Activated CD8-positive, alpha-beta memory T cell treated with anti-CD3 and anti-CD28 coated beads, Interleukin-2, amount 10 ng/mL, durations not matched to agents 7 days and 5 days (primary cell): ENCODE results near the gene RNF167. TPM values are rescaled to one million over a fixed set of nuclear protein-coding genes. Genes with fewer than 3 reads are reported as not detected.

Source experiments
- ATAC-seq: fragments of 150-1000 bp; cut with Tn5 transposase; one replicate; pipeline ENCODE4 v1.10.0; 2021; ENCODE audit warnings: moderate library complexity
- CTCF ChIA-PET: fragments of 350-600 bp; sonication (Branson Sonifier 250); formaldehyde crosslinking; loops from one replicate; lab custom pipeline; 2021; ENCODE audit warnings: antibody characterized with exemption; lab: Charles Lee
- DNase-seq: peaks from one replicate; pipeline ENCODE4 v3.0.0-alpha.2; 2020
- H3K27ac Mint-ChIP-seq: one replicate; pipeline ENCODE4 v1.8.0; 2021; ENCODE audit warnings: mild to moderate bottlenecking, mixed read lengths
- H3K27me3 Mint-ChIP-seq: one replicate; pipeline ENCODE4 v1.8.0; 2021; ENCODE audit warnings: mixed read lengths
- H3K36me3 Mint-ChIP-seq: one replicate; pipeline ENCODE4 v1.8.0; 2021; ENCODE audit warnings: mild to moderate bottlenecking, mixed read lengths
- H3K4me1 Mint-ChIP-seq: one replicate; pipeline ENCODE4 v1.8.0; 2021; ENCODE audit warnings: mixed read lengths
- H3K4me3 Mint-ChIP-seq: one replicate; pipeline ENCODE4 v1.8.0; 2021; ENCODE audit warnings: mild to moderate bottlenecking, moderate library complexity, mixed read lengths
- H3K9me3 Mint-ChIP-seq: one replicate; pipeline ENCODE4 v1.8.0; 2022; ENCODE audit warnings: low read depth, mixed read lengths
- total RNA-seq, 2 experiments: library from RNA; stranded (reverse); gene quantifications; one replicate each; pipeline ENCODE4 v1.2.3, GENCODE V29; 2021

RNF167 gene
- total RNA-seq, 2 experiments from 2014 or later, result 226 to 273 TPM

- Mint-ChIP-seq H3K36me3 (peaks cover 36% of the 10 kb centered on the region), H3K9me3 (no peaks in the 10 kb centered on the region), H3K4me3 (no peak overlapping the region), H3K27ac (peak overlapping the region; percentile 42), H3K27me3 (no peaks in the 10 kb centered on the region), H3K4me1 (peaks cover 45% of the 10 kb centered on the region)
- ATAC-seq (no peak), DNase-seq (no peak)
- CTCF ChIA-PET, result interaction anchor here (0.6 to 1.5 kb wide), 4 partner anchors 14 to 235 kb away, joined by 3 to 5 read pairs (median 4); partner anchors contain the start of genes CAMTA2 and CHRNE
Observed at GRCh38 chr17:4936436-4936835, 3.6 kb upstream of the RNF167 start.

- Mint-ChIP-seq H3K4me1 (peaks cover 54% of the 10 kb centered on the region), H3K9me3 (no peaks in the 10 kb centered on the region), H3K36me3 (peaks cover 47% of the 10 kb centered on the region), H3K27me3 (no peaks in the 10 kb centered on the region), H3K4me3 (no peak overlapping the region), H3K27ac (no peak overlapping the region)
- DNase-seq (no peak), ATAC-seq (no peak)
- CTCF ChIA-PET, result interaction anchor here (1.5 kb wide), 1 partner anchor 50 kb away, joined by 5 read pairs; the partner anchor contains the start of gene CAMTA2
Observed at GRCh38 chr17:4937553-4937952, 2.5 kb upstream of the RNF167 start.

GRCh38 chr17:4938069-4938491 is 2.0 kb upstream of the RNF167 start:
- Mint-ChIP-seq H3K4me1 (peaks cover 59% of the 10 kb centered on the region), H3K9me3 (no peaks in the 10 kb centered on the region), H3K27me3 (no peaks in the 10 kb centered on the region), H3K36me3 (peaks cover 53% of the 10 kb centered on the region), H3K4me3 (peak overlapping the region; percentile 98), H3K27ac (peak overlapping the region; percentile 83)
- CTCF ChIA-PET, result no interaction called here
- ATAC-seq (no peak), DNase-seq (no peak)

- CTCF ChIA-PET, result interaction anchor here (0.9 to 2.7 kb wide), 11 partner anchors 10 to 372 kb away, joined by 3 to 29 read pairs (median 5); partner anchors contain the start of genes ARRB2, CAMTA2, CHRNE and PFN1
- no peak for DNase-seq
- H3K27me3 Mint-ChIP-seq, result no peaks in the 10 kb centered on the region
- H3K4me1 Mint-ChIP-seq, result peaks cover 59% of the 10 kb centered on the region
- H3K4me3 Mint-ChIP-seq, result peak overlapping the region; percentile 98
- peak overlapping the region; percentile 83 for H3K27ac Mint-ChIP-seq
- H3K36me3 Mint-ChIP-seq, result peaks cover 57% of the 10 kb centered on the region
- no peaks in the 10 kb centered on the region for H3K9me3 Mint-ChIP-seq
- no peak for ATAC-seq
Observed at GRCh38 chr17:4938688-4939545, 1.2 kb upstream of the RNF167 start.

DNA sequence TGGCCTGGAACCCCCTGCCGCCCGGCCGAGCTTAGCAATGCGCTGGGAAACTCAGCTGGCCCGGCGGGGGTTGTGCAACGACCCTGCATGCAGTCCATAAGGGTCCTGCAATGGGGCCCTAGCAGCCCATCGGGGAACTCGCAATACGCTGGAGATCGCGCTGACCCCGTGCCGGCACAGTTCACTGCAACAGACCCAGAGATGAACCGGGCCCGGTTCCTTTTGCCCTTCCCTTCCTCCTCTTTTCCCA is 597 bp upstream of the RNF167 start:
- Mint-ChIP-seq H3K27me3 (no peaks in the 10 kb centered on the region), H3K4me3 (peak overlapping the region; percentile 98), H3K36me3 (peaks cover 62% of the 10 kb centered on the region), H3K9me3 (no peaks in the 10 kb centered on the region), H3K4me1 (peaks cover 59% of the 10 kb centered on the region), H3K27ac (peak overlapping the region; percentile 83)
- ATAC-seq, result no peak
- CTCF ChIA-PET, result interaction anchor here (0.8 to 2.7 kb wide), 17 partner anchors 9 to 372 kb away, joined by 3 to 29 read pairs (median 4); partner anchors contain the start of genes ARRB2, C17orf107, CAMTA2 and CHRNE
- DNase-seq, result no peak

GRCh38 chr17:4940555-4941318 is 669 bp downstream of the RNF167 start:
- DNase-seq (peak; percentile 81), ATAC-seq (no peak)
- CTCF ChIA-PET, result interaction anchor here (0.8 to 2.7 kb wide), 15 partner anchors 8 to 231 kb away, joined by 3 to 29 read pairs (median 4); partner anchors contain the start of genes ARRB2, C17orf107, CAMTA2 and CHRNE
- peaks cover 75% of the 10 kb centered on the region for H3K36me3 Mint-ChIP-seq
- H3K4me3 Mint-ChIP-seq, result peak overlapping the region; percentile 98
- no peaks in the 10 kb centered on the region for H3K9me3 Mint-ChIP-seq
- peaks cover 62% of the 10 kb centered on the region for H3K4me1 Mint-ChIP-seq
- peak overlapping the region; percentile 92 for H3K27ac Mint-ChIP-seq
- no peaks in the 10 kb centered on the region for H3K27me3 Mint-ChIP-seq

- DNase-seq (no peak), ATAC-seq (no peak)
- CTCF ChIA-PET, result interaction anchor here (2.7 kb wide), 2 partner anchors 32 to 38 kb away, joined by 18 to 24 read pairs; partner anchors contain the start of gene CHRNE
- H3K27me3 Mint-ChIP-seq, result no peaks in the 10 kb centered on the region
- peak overlapping the region; percentile 98 for H3K4me3 Mint-ChIP-seq
- peak overlapping the region; percentile 92 for H3K27ac Mint-ChIP-seq
- H3K9me3 Mint-ChIP-seq, result no peaks in the 10 kb centered on the region
- peaks cover 61% of the 10 kb centered on the region for H3K4me1 Mint-ChIP-seq
- H3K36me3 Mint-ChIP-seq, result peaks cover 75% of the 10 kb centered on the region
Observed at GRCh38 chr17:4941319-4941610, 1.2 kb downstream of the RNF167 start.

GRCh38 chr17:4942760-4943508 is 2.9 kb downstream of the RNF167 start:
- Mint-ChIP-seq H3K4me3 (peak overlapping the region; percentile 98), H3K27ac (peak overlapping the region; percentile 92), H3K36me3 (peaks cover 77% of the 10 kb centered on the region), H3K4me1 (peaks cover 53% of the 10 kb centered on the region), H3K27me3 (no peaks in the 10 kb centered on the region), H3K9me3 (no peaks in the 10 kb centered on the region)
- CTCF ChIA-PET, result no interaction called here
- DNase-seq (no peak), ATAC-seq (no peak)

DNA sequence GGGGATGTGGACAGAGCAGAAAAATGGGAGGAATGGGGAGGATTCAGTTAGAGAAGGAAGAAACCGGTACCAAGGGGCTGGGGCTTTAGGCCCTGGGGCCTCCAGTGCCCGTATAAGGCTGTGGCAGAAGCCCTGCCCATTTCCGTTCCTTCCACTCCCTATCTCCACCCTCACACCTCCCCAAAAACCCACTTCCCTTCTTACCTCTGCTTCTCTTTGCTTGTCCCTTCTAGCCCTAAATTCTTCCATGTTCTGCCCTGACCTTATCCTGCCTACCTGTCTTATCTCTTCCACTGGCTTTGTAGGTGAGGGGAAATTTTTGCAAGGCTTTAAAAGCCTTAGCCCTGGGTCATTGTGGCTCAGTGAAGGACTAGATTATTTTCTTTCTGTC is 4.1 kb downstream of the RNF167 start:
- ATAC-seq, result peak; percentile 20
- no peaks in the 10 kb centered on the region for H3K9me3 Mint-ChIP-seq
- peaks cover 47% of the 10 kb centered on the region for H3K4me1 Mint-ChIP-seq
- peak; percentile 84 for DNase-seq
- H3K27ac Mint-ChIP-seq, result peak overlapping the region; percentile 92
- peaks cover 69% of the 10 kb centered on the region for H3K36me3 Mint-ChIP-seq
- H3K4me3 Mint-ChIP-seq, result peak overlapping the region; percentile 98
- CTCF ChIA-PET, result interaction anchor here (0.8 to 1.3 kb wide), 2 partner anchors 35 to 88 kb away, joined by 3 to 4 read pairs; no protein-coding TSS in a partner anchor
- no peaks in the 10 kb centered on the region for H3K27me3 Mint-ChIP-seq

GRCh38 chr17:4944554-4945175 is 4.6 kb downstream of the RNF167 start:
- peak overlapping the region; percentile 98 for H3K4me3 Mint-ChIP-seq
- peaks cover 45% of the 10 kb centered on the region for H3K4me1 Mint-ChIP-seq
- CTCF ChIA-PET, result interaction anchor here (1.3 to 4.4 kb wide), 3 partner anchors 23 to 87 kb away, joined by 4 to 34 read pairs (median 9); partner anchors contain the start of gene SPAG7
- no peak for ATAC-seq
- H3K36me3 Mint-ChIP-seq, result peaks cover 68% of the 10 kb centered on the region
- H3K27ac Mint-ChIP-seq, result peak overlapping the region; percentile 92
- H3K9me3 Mint-ChIP-seq, result no peaks in the 10 kb centered on the region
- DNase-seq, result peak; percentile 67
- H3K27me3 Mint-ChIP-seq, result no peaks in the 10 kb centered on the region

GRCh38 chr17:4945176-4945943 is 5.3 kb downstream of the RNF167 start:
- Mint-ChIP-seq H3K36me3 (peaks cover 64% of the 10 kb centered on the region), H3K4me1 (peaks cover 47% of the 10 kb centered on the region), H3K4me3 (peak overlapping the region; percentile 98), H3K27me3 (no peaks in the 10 kb centered on the region), H3K27ac (peak overlapping the region; percentile 92), H3K9me3 (no peaks in the 10 kb centered on the region)
- peak; percentile 40 for ATAC-seq
- DNase-seq, result peak; percentile 94
- CTCF ChIA-PET, result interaction anchor here (1.2 to 4.4 kb wide), 4 partner anchors 22 to 86 kb away, joined by 4 to 34 read pairs (median 7); partner anchors contain the start of gene SPAG7

- CTCF ChIA-PET, result interaction anchor here (0.7 to 4.4 kb wide), 4 partner anchors 21 to 802 kb away, joined by 3 to 34 read pairs (median 7); partner anchors contain the start of gene SPAG7
- peaks cover 62% of the 10 kb centered on the region for H3K36me3 Mint-ChIP-seq
- DNase-seq, result no peak
- H3K9me3 Mint-ChIP-seq, result no peaks in the 10 kb centered on the region
- H3K4me1 Mint-ChIP-seq, result peaks cover 52% of the 10 kb centered on the region
- H3K4me3 Mint-ChIP-seq, result peak overlapping the region; percentile 98
- peak overlapping the region; percentile 92 for H3K27ac Mint-ChIP-seq
- no peak for ATAC-seq
- no peaks in the 10 kb centered on the region for H3K27me3 Mint-ChIP-seq
Observed at GRCh38 chr17:4945944-4946280, 5.8 kb downstream of the RNF167 start.
